Urothelium cell line (cell line): ENCODE data around the gene ADAT3.

Experiments
- DNase-seq: peaks from one replicate; pipeline ENCODE4 v3.0.0; 2011; ENCODE audit warnings: low spot score, mixed read lengths
- FAIRE-seq: peaks from 2 replicates; lab custom pipeline; 2011; peaks lifted over from hg19 to GRCh38; lab: Jason Lieb, UNC

The ADAT3 gene

DNA sequence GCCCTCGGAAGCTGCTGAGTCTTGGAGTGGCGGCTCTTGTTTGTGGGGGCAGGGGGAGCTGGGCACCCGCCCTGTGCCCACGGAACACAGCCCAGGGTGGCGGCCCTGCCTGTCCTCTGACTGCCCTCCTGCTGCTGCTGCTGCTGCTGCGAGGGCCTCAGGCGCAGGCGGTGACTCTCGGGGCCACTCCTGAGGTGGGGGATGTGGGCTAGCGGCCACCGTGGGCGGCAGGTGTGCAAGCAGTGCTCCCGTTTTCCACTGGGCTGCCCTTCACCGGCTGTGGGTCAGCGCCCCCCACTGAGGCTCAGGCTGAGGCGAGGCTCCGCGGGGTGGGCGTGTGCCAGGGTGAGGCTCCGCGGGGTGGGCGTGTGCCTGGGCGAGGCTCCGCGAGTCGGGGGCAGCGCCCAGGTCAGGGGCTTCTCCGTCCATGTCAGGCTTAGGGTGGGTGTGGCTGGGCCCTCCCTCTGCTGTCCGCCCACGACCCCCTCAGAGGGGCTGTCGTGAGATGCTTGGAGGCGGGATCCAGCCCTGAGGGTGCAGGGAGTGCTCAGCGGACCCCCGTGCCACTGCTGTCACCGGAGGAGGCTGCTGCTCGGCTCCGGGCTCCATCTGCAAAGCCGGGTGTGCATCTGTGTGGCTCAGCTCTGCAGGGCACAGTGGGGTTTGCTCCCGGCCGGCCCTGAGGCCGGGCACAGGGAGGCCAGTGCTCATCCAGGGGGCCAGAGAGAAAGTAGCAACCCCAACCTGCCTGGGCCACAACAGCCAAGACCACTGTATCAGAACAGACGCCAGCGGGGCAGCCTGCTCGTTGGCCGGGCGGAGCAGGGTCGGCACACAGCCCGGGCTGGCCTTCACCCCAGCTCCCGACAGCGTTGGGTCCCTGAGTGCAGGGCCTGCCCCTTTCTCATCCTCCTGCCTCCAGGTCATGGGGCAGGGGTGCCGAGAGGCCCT lies 50.2 kb downstream of the ADAT3 start:
- no peak for DNase-seq
- no peak for FAIRE-seq

DNA sequence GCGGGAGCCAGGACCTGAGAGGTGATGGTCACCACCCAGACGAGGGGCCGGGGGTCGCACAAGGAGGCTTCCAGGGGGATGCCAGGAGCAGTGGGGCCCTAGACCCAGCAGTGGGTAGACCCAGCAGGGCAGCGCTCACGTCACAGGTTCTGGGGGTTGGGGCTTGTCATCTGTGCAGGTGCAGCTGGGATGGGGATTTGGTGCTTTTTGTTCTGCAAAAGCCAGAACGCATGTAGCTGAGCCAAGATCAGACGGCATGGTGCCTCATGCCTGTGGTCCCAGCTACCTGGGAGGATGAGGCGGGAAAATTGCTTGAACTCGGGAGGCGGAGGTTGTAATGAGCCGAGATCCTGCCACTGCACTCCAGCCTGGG lies 50.9 kb downstream of the ADAT3 start:
- DNase-seq (no peak), FAIRE-seq (no peak)

DNA sequence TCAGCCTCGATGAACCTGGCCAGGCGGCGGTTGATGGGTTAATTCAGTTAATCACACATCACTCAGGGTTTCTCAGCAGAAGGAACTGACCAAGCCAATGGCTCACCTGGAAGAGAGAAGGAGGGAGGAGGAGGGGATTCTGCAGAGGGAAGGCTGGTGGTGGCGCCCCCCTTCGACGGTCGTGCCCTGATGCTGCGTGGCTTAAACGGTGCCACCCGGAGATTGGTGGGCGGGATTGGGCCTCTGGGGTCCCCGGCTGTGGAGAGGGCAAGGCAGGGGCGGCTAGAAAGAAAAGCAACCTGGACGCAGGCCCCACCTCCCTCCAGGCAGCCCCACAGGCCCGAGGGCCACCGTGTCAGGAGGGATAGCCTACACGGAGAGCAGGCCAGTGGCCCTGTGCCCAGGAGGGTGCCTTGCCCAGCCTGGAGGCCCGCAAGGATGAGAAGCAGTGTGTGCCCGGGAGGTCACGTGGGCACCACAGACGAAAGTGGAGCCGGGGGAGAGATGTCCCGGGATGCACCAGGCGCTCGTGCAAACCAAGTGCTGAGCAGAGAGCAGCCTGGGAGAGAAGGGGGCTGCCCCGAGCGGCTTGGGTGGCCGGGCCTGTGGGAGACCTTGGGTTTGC lies 51.8 kb downstream of the ADAT3 start:
- no peak for FAIRE-seq
- no peak for DNase-seq

DNA sequence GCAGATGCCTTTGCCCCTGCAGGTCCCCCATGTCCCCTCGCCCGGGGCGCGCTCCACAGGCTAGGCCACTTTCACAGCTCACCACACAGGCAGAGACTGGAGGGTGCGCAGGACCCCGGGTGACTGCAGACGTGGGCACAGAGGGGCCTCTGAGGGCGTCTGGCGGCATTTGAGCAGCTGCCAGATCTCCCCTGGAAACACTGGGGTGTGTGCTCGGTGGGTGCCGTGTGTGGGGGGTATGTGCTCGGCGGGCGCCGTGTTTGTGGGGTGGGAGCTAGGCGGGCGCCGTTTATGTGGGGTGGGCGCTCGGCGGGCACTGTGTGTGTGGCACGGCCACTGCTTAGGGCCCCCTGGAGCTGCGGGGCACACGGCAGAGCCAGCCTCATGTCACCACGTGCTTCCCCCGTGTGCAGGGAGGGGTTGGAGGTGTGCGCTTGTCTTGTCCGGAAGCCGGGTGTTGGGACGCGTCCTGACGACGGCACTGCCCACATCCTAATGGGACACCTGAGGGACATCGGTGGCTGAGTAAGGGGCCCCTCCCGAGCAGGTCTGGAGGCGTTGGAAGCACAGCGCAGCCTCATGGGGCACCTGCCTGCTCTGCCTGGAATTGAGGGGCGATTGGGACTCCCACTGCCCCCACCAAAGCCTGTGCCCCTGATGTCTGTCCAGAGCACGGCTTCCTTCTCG lies 52.5 kb downstream of the ADAT3 start:
- FAIRE-seq (no peak), DNase-seq (no peak)

DNA sequence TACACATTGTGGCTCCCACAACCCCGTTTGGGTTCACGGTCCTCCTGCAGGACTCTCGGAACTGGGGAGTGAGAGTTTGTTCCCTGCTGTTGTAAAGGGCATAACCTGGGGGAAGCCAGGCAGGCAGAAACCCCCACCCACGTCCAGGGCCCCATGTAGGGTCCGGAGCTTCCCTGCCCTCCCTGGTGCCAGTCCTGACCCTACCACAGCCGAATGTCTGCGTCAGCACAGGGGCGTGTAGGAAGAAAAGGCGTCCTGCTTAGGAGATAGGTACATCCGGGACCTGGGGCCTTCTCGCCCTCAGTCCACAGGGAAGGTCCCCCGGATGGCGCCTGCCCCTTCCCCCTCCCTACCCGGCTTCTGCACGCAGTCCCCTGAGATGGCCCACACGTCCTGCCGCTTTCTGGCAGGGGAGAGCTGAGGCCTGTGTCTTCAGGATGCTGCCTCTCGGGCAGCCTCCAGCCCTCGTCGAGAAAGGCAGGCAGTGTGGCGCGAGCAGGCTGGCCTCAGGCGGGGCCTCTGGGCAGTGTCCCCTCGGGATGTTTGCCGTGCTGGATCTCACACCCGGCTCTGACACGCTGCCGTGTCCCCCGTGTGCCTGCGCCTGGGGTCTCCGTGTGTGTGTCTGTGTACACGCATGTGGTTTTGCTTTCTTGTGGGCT lies 54.9 kb downstream of the ADAT3 start:
- FAIRE-seq (no peak), DNase-seq (no peak)

DNA sequence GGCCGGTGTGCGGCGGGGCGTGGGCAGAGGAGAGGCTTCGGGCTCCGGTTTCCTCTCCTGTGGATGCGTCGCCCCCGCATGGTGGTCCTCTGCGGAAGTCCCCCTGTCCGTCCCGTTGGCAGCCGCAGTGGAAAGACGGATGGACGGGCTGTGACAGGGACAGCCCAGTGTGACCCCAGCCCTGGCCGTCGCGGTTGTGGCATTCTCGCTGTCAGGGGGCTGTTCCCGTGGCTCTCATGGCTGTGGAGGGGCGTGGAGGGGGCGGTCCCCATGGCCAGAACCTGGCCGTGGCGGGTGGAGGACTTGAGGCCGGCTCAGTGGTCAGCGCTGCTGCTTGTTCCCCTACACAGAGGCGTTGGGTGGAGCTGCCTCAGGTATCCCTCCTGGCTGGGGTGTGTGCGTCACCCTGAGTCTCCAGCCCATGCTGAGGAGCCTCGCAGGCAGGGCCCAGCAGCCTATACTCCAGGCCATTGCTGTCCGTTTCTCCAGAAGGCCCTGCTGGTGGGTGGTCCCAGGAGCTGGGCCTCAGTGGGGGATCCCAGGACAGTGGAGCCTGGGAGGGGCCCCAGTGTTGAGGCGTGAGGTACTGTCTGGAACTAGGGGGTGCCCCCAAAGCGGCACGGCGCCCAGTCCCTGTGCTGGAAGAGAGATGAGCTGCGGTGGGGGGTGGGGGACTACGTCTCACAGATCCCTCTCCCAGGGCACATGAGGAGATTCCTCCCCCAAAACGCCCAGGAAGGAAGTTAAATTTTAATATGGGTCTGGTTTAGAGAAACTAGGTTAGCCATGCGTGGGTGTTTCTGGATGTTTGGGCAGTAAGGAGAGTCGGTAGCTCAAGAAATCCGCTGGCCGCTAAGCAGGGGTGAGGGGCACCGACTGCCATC lies 56.0 kb downstream of the ADAT3 start:
- DNase-seq (no peak), FAIRE-seq (no peak)

DNA sequence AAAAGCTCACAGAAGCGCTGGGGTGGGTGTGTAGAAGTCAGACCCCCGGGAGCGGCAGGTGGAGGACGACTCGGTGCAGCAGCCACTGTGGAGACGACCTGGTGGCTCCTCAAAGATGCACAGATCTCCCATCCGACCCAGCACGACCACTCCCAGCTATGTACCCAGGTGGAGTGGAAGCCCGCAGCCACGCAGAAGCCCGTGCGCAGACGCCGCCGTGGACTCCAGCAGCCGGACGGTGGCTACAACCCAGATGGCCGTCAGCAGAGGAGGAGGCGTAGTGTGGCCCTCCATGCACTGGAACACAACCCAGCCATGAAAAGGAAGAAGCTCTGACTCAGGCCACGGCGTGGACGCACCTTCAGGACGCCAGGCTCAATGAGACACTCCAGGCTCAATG lies 57.5 kb downstream of the ADAT3 start:
- DNase-seq (no peak), FAIRE-seq (no peak)
